Stimulated activated CD8-positive, alpha-beta memory T cell treated with anti-CD3 and anti-CD28 coated beads, Interleukin-7, amount 100 ng/mL, for 48 hours (primary cell): Measurements from ENCODE around the gene UGP2.
"Not testable (repeated sequence)": the region's sequence is repeated elsewhere in the genome, so short reads cannot be mapped to it uniquely, and the experiment has no call there.

Experiments
- DNase-seq, 2 donors: peaks; one replicate each; pipeline ENCODE4 v3.0.0-alpha.2; 2020; ENCODE audit warnings: low read depth in 1 of 2; ENCODE audit errors: extremely low read depth in 1 of 2

UGP2 gene

GRCh38 chr2:63841254-63842022 is at the start of gene UGP2:
Gene UGP2, plus strand, starts transcription at chr2:63841896. Its CDS starts 290 bp downstream, at chr2:63842186.
- DNase-seq, result peak; percentile 74 to 80

GRCh38 chr2:63792530-63792929 is 49.2 kb upstream of the UGP2 start:
- DNase-seq, result no peak

- no peak for DNase-seq
Measured at GRCh38 chr2:63796366-63796765, 45.3 kb upstream of the UGP2 start.

- DNase-seq, result no peak
Measured at GRCh38 chr2:63796796-63797195, 44.9 kb upstream of the UGP2 start.

GRCh38 chr2:63801455-63801854 is 40.2 kb upstream of the UGP2 start:
- no peak for DNase-seq

GRCh38 chr2:63805412-63805811 is 36.3 kb upstream of the UGP2 start:
- no peak for DNase-seq

- not testable (repeated sequence) for DNase-seq
Measured at GRCh38 chr2:63808036-63808435, 33.7 kb upstream of the UGP2 start.

- DNase-seq, result not testable (repeated sequence)
Measured at GRCh38 chr2:63808911-63809310, 32.8 kb upstream of the UGP2 start.

- DNase-seq, result no peak
Measured at GRCh38 chr2:63811063-63811462, 30.6 kb upstream of the UGP2 start.

GRCh38 chr2:63811870-63812269 is 29.8 kb upstream of the UGP2 start:
- not testable (repeated sequence) for DNase-seq

- no peak for DNase-seq
Measured at GRCh38 chr2:63814114-63814513, 27.6 kb upstream of the UGP2 start.

- no peak for DNase-seq
Measured at GRCh38 chr2:63817382-63817781, 24.3 kb upstream of the UGP2 start.

- no peak for DNase-seq
Measured at GRCh38 chr2:63818271-63818670, 23.4 kb upstream of the UGP2 start.

- DNase-seq, result no peak
Measured at GRCh38 chr2:63819256-63819655, 22.4 kb upstream of the UGP2 start.

- no peak for DNase-seq
Measured at GRCh38 chr2:63819765-63820717, 21.7 kb upstream of the UGP2 start.

GRCh38 chr2:63820969-63821368 is 20.7 kb upstream of the UGP2 start:
- no peak for DNase-seq

- no peak for DNase-seq
Measured at GRCh38 chr2:63821396-63821795, 20.3 kb upstream of the UGP2 start.

GRCh38 chr2:63822478-63822877 is 19.2 kb upstream of the UGP2 start:
- DNase-seq, result no peak

GRCh38 chr2:63827749-63828148 is 13.9 kb upstream of the UGP2 start:
- no peak for DNase-seq

- DNase-seq, result no peak
Measured at GRCh38 chr2:63831176-63831575, 10.5 kb upstream of the UGP2 start.

- no peak for DNase-seq
Measured at GRCh38 chr2:63834401-63834800, 7.3 kb upstream of the UGP2 start.
